NCI-H146 treated with DMSO at 0.1 percent for 48 hours (cell line): ENCODE data around the gene PARP12.

ENCODE experiments used
- DNase-seq: peaks from one replicate; lab custom pipeline; 2025; ENCODE audit not compliant: unreplicated experiment; lab: John Stamatoyannopoulos, UW

The PARP12 gene

GRCh38 chr7:139993169-139993568, 69.6 kb downstream of the PARP12 start:
- DNase-seq: no peak

DNA sequence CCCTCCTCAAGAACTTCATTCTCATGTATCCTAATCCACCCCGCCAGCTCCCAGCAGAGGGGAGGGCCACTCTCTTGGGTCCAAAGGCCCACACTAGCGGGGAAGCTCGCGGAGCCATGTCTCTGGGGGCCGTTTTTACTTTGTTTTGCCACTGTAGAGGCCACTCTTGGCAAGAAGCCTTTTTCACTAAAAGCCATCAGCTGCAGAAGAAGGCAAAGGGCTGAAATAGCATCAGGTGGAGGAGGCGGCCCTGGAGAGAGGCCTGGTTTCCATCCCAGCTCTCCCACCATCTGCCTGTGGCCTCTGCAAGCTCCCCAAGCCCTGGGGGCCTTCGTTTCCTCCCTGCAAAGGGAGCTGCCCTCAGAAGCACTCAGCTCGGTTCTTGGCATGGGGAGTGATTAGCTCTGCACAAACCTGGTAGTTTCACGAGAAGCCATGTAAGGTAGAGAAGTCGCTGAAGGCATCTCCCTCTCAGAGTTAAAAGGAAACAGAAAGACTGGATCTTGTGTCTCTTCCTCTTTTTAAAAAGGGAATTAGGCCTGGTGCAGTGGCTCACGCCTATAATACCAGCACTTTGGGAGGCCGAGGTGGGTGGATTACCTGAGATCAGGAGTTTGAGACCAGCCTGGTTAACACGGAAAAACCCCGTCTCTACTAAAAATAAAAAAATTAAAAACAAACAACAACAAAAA, 70.3 kb downstream of the PARP12 start:
- no peak for DNase-seq

- DNase-seq: no peak
Observed at GRCh38 chr7:139991911-139992310, 70.8 kb downstream of the PARP12 start.

DNA sequence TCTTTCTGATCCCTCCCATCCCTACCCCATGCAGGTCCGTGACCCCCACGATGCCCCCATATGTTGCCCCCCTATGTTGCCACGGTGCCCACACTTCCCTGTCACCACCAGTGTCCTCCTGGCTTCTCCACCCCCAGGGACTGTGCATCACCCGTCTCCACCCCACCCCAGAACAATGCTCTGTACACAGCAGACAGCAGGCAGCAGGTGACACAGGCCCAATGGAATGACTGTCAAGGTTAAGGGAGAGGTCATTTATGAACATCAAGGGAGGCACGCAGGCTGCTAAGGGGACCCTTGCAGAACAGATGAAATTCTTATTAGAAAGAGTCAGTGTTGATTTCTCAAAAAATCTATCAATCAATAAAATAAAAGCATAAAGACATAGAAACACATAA, 71.5 kb downstream of the PARP12 start:
- DNase-seq: no peak

DNA sequence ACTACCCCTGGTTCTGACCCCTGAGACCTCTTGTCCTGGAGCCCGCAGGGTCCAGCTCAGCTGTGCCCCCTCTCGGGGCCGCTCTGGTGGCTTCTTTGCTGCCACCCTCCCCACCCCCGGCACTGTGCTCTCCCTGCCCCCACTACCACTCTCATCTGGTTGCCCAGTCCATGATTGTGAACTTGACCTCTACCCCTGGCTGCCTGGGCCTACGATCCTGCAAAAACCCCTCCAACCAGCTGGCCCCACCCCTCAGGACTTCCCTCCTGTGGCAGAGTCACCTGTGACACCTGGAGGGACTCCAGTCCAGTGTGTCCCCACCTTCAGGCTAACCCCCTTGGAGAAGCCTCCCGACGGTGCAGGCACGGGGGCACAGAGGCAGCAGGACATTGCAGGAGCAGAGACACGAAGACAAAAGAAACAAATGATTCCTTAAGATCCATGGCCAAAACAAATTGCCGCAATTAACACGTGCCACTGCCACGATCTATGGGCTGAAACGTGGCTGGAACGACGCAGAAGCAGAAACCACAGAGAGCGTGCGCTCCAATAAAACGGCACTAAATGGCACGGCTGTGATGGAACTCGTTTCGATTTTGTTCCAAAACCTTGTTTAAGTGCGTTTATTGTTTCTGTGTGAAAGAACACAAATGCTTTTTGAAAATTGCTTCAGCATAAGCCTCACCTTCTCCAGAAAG, 72.0 kb downstream of the PARP12 start:
- no peak for DNase-seq

GRCh38 chr7:139990142-139990535, 72.6 kb downstream of the PARP12 start:
- no peak for DNase-seq

DNA sequence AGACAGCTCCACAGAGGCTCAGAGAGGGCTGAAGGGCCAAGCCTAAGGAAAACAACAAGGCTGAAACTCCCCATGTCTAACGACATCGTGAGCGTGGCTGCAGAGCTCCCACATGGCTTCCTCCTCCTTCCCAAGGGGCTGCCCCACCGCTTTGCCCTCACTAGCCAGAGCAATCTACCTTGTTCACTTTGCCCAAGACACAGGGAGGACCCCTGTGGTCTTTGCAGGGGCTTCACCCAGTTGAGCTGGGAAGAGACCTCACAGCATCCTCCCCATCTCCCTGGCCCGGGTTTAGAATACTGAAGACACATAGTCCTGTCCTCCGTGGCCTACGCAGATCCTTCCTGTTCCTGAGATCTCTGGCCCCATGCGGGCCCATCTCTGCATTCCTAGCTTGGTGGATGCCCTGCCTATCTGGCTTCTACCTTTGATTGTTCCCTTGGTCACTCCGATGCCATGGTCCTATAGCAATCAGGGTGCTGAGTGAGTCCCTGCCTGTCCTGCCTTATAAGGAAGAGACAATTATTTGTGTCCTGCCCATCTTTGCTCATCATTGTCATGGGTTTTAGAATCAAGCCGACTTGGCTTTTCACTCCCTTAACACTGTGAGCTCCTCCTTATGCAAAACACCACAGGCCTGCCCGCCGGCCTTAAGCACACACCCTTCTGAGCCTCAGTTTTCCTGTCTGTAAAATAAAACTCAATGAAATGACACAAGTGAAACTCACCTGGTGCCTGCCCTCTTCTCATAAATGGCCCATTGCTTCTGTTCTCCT, 73.2 kb downstream of the PARP12 start:
- no peak for DNase-seq

- no peak for DNase-seq
Observed at GRCh38 chr7:139987691-139988516, 74.8 kb downstream of the PARP12 start.

GRCh38 chr7:139985811-139986210, 76.9 kb downstream of the PARP12 start:
- no peak for DNase-seq

DNA sequence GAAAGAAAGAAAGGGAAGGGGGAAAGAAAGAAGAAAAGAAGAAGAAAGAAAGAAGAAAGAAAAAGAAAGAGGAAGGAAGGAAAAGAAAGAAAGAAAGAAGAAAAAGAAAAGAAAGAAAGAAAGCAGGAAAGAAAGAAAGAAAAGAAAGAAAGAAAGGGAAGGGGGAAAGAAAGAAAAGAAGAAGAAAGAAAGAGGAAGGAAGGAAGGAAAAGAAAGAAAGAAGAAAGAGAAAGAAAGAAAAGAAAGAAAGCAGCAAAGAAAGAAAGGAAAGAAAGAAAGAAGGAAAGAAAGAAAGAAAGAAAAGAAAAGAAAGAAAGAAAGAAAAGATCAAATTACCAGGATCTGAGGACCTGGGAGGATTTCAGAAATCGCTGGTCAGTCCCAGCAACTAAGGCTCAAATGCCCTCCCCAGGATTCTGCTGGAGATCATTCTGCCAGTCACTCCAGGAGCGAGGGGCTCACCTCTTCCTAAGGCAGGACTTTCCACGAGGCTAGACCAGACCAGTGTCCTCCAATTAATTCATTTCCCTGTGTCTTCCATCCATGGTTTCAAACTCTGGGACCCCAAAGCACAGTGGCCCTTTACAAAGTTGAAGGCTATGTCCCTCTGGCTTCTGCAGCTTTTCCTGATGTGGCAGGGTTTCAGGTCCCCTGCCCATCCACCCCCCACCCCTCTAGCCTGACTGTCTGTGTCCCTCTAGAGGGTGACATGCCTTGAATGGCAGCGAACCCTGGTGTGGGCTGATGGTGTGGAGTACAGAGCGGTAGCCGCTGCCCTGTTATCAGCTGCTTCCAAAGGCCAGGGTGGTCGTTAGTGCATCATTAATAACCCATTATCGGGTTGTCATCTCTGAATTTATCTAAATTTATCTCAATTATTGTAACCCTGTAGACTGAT, 77.9 kb downstream of the PARP12 start:
- DNase-seq: no peak

DNA sequence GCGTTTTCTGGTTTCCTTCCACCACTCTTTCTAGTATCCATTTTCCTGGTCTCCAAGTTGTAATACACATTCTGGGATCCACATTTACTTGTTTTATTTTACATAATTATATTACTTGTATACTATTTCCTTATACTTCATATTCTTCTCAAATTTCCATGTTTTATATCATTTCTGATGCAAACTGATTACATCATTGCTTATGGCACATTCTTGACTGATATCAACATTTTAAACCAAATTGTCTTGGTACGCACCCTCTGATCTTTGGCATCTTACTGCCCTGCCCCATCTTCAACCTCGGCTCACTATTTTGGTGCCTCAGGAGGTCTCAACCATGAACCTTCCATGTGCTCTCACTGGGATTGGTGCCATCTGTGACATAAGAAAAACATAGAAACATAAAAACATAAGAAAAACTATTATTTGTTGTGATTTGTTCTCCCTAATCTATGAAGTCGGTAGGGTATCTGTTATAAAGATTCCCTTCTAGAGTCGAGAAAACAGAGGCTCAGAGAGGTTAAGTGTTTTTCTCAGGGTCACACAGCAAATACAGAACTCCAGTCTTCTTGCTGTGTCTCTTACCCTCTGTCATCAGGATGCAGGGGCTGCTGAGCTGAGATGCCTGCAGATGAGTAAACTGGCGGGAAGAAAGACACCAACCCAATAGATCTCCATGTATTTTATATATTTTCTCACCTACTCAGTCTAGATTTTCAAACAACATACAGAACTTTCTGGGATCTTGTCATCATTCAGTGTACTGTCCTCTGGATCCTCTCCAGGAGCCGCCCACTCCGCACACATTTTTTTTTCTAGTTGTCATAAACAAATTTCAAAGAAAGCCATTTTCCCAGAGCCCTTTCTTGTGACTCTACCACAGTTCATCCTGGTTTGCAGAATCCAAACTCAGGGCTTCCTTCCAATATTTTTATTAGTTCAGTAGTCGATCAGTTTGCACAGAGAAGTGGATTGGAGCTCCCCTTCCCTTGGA, 79.5 kb downstream of the PARP12 start:
- DNase-seq: no peak

DNA sequence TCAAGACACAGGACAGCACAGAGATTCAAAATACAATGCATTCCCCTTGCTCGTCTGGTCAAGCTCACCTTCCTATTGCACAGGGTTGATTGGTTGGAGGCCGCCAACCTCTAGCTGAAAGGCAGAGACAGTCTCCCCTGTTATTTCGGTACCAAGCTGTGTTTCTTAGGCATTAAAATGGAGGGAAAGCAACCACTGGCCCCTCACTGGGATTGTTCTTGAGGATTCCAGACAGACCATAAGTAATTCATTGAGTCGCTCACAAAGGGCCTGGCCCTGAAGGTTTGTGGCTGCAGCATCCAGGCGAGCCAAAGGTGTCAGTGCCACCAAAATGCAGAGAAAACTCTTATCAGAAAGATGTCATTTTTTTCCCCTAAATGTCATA, 81.2 kb downstream of the PARP12 start:
- DNase-seq: no peak

- DNase-seq: no peak
Observed at GRCh38 chr7:139976838-139977656, 85.7 kb downstream of the PARP12 start.

DNA sequence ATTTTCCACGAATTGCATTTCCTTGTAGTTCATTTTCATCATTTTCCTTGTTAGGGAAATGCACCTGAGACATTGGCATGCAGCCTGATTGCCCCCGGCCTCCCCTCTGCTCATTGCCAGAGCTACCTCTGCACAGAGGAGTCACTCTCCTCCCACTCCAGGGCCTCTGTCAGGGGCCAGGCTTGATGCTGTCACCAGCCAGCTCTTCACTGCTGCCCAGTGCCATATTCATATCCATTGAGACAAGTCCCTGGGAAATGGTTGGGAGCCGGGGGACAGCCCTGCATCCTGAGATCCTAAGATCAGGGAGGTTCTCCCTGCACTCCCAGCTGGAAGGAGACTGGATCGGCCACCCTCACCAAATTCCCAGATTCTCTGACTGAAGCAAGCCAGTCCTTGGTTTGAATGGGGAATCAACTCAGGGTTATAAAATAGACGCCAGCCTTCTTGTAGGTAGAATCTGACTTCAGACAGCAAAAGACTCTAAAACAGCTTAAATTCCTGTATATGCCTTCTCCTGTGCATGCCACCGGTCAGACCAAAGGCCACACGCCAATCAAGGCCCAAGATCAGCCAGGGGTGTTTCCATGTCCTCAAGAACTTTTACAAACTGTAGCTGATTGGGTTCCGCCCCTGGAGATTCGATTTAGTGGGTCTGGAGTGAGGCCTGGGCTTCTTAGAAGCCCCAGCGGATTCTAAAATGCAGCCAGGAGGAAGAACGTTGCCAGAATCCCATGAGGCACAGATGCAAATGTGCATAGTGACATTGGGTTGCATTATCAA, 86.5 kb downstream of the PARP12 start:
- no peak for DNase-seq

- DNase-seq: no peak
Observed at GRCh38 chr7:139974179-139974811, 88.5 kb downstream of the PARP12 start.
